DND-41 (cell line): ENCODE data around the gene NPFFR1.

Source experiments
- ATAC-seq: fragments of 200-7000 bp; cut with Tn5 transposase; 3 replicates; pipeline ENCODE4 v1.9.1; 2021; ENCODE audit warnings: low read depth; ENCODE audit not compliant: insufficient read depth
- DNase-seq: peaks from one replicate; pipeline ENCODE4 v3.0.0-alpha.2; 2020
- H2AFZ ChIP-seq: 2 replicates; pipeline ENCODE4 v1.6.0; 2012; ENCODE audit warnings: low read depth, low read length
- H3K27ac ChIP-seq: 2 replicates; pipeline ENCODE4 v1.5.1; 2012; ENCODE audit warnings: low read length, inconsistent platforms
- H3K27me3 ChIP-seq: fragments of 200-600 bp; sonication (generic); 2 replicates; pipeline ENCODE4 v1.6.0; 2012; ENCODE audit warnings: low read length, mild to moderate bottlenecking, inconsistent platforms; ENCODE audit not compliant: insufficient read depth, poor library complexity
- H3K36me3 ChIP-seq: 2 replicates; pipeline ENCODE4 v1.5.1; 2012; ENCODE audit warnings: low read length, inconsistent platforms; ENCODE audit not compliant: insufficient read depth
- H3K4me1 ChIP-seq: 2 replicates; pipeline ENCODE4 v1.5.1; 2012; ENCODE audit warnings: mild to moderate bottlenecking, low read length; ENCODE audit not compliant: insufficient read depth
- H3K4me2 ChIP-seq: 2 replicates; pipeline ENCODE4 v1.6.0; 2012; ENCODE audit warnings: mild to moderate bottlenecking, moderate library complexity, low read length, inconsistent platforms; ENCODE audit not compliant: insufficient read depth
- H3K4me3 ChIP-seq, 2 experiments: fragments of 200-600 bp in 1 of 2; shearing (Covaris generic) in 1 of 2; 2 replicates each; pipeline ENCODE4 v1.5.1; 2012 to 2016; ENCODE audit warnings: inconsistent platforms in 2 of 2, low read length in 2 of 2, mild to moderate bottlenecking in 2 of 2, low read depth in 1 of 2, moderate library complexity in 1 of 2
- H3K79me2 ChIP-seq: 2 replicates; pipeline ENCODE4 v1.6.0; 2012; ENCODE audit warnings: low read length, inconsistent platforms; ENCODE audit not compliant: insufficient read depth
- H3K9ac ChIP-seq: 2 replicates; pipeline ENCODE4 v1.6.0; 2012; ENCODE audit warnings: low read depth, mild to moderate bottlenecking, inconsistent platforms, low read length, moderate library complexity
- H3K9me3 ChIP-seq: 2 replicates; pipeline ENCODE4 v1.5.1; 2012; ENCODE audit warnings: low read length, moderate library complexity, mild to moderate bottlenecking, inconsistent platforms; ENCODE audit not compliant: insufficient read depth, severe bottlenecking
- H4K20me1 ChIP-seq: 2 replicates; pipeline ENCODE4 v1.6.0; 2012; ENCODE audit warnings: low read length; ENCODE audit not compliant: insufficient read depth
- CTCF ChIP-seq: IDR thresholded peaks from 2 replicates; pipeline ENCODE4 v1.5.1; 2012; ENCODE audit warnings: borderline replicate concordance, low read length, moderate library complexity, mild to moderate bottlenecking; ENCODE audit not compliant: poor library complexity, severe bottlenecking; ENCODE audit errors: extremely low read depth
- EZH2 ChIP-seq: IDR thresholded peaks from 3 replicates; pipeline ENCODE4 v1.6.1; 2012; ENCODE audit warnings: borderline replicate concordance, low read depth, mild to moderate bottlenecking, moderate library complexity, low read length, inconsistent platforms; ENCODE audit not compliant: severe bottlenecking

Gene NPFFR1

GRCh38 chr10:70293169-70293843, 9.5 kb upstream of the NPFFR1 start:
- Histone ChIP-seq H3K27ac (no peak overlapping the region), H3K79me2 (no peaks in the 10 kb centered on the region), H3K9ac (no peak overlapping the region), H3K4me3 (no peak overlapping the region), H3K4me1 (no peaks in the 10 kb centered on the region), H3K27me3 (no peaks in the 10 kb centered on the region), H3K36me3 (no peaks in the 10 kb centered on the region), H4K20me1 (no peaks in the 10 kb centered on the region), H3K9me3 (no peaks in the 10 kb centered on the region), H3K4me2 (no peak overlapping the region), H2AFZ (no peak overlapping the region)
- ATAC-seq = no peak
- TF ChIP-seq EZH2 = no peak
- TF ChIP-seq CTCF = no peak
- DNase-seq = no peak

GRCh38 chr10:70292004-70292403, 8.2 kb upstream of the NPFFR1 start:
- no peaks in the 10 kb centered on the region for H3K27me3 ChIP-seq
- no peak overlapping the region for H3K9ac ChIP-seq
- no peak for TF ChIP-seq CTCF
- no peak for TF ChIP-seq EZH2
- ATAC-seq (no peak), DNase-seq (no peak)
- H3K9me3 ChIP-seq = no peaks in the 10 kb centered on the region
- no peaks in the 10 kb centered on the region for H3K79me2 ChIP-seq
- no peak overlapping the region for H2AFZ ChIP-seq
- H4K20me1 ChIP-seq = no peaks in the 10 kb centered on the region
- H3K4me1 ChIP-seq = no peaks in the 10 kb centered on the region
- no peak overlapping the region for H3K27ac ChIP-seq
- H3K36me3 ChIP-seq = no peaks in the 10 kb centered on the region
- H3K4me3 ChIP-seq = no peak overlapping the region
- H3K4me2 ChIP-seq = no peak overlapping the region

GRCh38 chr10:70289739-70290138, 5.9 kb upstream of the NPFFR1 start:
- DNase-seq = no peak
- H3K4me3 ChIP-seq = no peak overlapping the region

More at GRCh38 chr10:70289739-70290138, 5.9 kb upstream of the NPFFR1 start:
- ATAC-seq = no peak
- Histone ChIP-seq H4K20me1 (no peaks in the 10 kb centered on the region), H3K9me3 (no peaks in the 10 kb centered on the region), H3K79me2 (no peaks in the 10 kb centered on the region), H3K4me1 (no peaks in the 10 kb centered on the region), H3K4me2 (no peak overlapping the region), H3K27ac (no peak overlapping the region), H2AFZ (no peak overlapping the region), H3K27me3 (peaks cover 3% of the 10 kb centered on the region), H3K36me3 (no peaks in the 10 kb centered on the region), H3K9ac (no peak overlapping the region)
- TF ChIP-seq EZH2 (no peak), CTCF (no peak)
